NK-92 (cell line): ENCODE results near the gene PIGN.

Source experiments
- DNase-seq: peaks from one replicate; lab custom pipeline; 2025; ENCODE audit not compliant: unreplicated experiment; lab: John Stamatoyannopoulos, UW

PIGN gene

DNA sequence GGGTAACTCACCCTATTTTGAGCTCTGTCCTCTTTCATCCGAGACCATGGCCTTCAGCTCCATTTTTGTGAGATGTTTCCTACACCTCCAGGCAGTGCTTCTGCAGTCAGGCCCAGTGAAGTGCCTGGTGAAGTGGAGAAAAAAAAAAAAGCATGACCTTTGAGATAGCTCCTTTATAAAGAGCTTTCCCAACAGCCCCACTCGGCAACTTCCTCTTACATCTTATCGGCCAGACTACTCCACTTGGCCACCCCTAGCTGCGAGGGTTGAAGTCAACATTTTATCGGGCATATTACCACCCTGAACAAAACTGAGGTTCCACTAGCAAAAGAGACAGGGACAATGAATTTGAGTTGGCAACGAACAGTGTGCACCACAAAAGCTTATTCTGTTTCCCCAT lies 169.2 kb downstream of the PIGN start:
- no peak for DNase-seq

DNA sequence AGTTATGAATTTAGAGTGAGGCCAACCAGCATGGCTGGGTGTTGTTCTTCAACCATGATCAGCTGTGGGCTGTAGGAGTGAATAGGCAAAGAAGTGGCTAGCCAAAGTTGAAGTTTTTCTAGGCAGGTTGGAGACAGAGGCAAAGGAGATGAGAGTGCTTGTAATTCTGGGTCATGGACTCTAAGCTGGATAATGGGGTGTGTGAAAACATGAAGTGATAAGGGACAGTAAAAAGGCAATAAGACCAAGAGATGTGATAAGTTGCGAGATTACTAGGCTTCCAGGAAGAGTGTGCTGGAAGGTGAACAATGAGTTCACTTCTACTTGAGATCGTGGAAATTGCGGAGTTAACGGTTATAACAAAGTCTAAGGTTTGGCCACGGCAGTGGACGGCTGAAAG lies 175.4 kb downstream of the PIGN start:
- DNase-seq: no peak

DNA sequence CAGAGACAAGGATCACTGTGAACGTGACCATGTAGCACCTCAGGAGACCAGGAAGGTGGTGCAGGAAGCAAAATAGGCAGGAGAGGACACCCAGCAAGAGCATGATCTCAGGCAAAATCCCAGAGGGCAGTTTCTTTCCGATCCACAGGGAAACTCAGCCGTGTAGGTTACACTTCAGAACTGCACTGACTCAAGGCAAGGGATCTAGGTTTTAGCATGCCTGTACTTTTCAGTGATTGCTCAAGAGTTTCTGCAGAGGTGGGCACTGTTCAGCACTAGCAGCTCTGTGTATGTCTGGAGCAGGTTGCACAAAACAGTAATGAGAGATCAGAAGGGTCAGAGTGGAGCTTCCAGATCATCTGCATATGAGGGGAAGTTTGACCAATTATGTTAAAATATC lies 177.3 kb downstream of the PIGN start:
- no peak for DNase-seq

DNA sequence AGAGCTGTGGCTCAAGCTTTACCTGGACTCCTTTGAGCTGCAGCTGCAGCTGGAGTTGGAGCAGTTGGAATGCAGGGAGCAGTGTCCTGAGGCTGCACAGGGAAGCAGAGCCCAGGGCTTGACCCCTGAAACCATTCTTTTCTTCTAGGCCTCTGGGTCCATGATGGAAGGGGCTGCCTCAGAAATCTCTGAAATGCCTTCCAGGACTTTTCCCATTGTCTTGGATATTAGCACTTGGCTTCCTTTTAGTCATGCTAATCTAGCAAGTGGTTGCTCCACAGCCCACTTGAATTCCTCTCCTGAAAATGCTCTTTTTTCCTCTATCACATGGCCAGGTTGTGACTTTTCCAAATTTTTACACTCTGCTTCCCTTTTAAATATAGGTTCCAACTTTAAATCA lies 185.5 kb downstream of the PIGN start:
- DNase-seq: no peak

DNA sequence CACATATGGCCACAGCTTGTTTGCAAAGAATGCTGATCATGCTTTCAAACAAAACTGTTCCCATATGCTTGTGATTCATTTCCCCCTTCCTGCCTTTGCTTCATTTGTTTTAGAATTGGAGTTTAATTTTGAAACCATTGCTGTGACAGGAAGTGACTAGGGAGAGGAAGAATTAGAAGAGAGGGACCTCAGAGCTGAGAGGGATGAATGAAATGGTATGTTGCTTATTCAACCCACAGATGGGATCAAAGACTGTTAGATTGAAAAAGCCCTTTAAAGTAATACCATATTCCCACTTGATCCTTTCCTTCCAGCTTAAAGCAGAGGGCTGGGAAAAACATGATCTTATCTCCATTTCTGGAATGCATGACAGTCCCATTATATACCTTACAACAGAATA lies 187.9 kb downstream of the PIGN start:
- no peak for DNase-seq

DNA sequence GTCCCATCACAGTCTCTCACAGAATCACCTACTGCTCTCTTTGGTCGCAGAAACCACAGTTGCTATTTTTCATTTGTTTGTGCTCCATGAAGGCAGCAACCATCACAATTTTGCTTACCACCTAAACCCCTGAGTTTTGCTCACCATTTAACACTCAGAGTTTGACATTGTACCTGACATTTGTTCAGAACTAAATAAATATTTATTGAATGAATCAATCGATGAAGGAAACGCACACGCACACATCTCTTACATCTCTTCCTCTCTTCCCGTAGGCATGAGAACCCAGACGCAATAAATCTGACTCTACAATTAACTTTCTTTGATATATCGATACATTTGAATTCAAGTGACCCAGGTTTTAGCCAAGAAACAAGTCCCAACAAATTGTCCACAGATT lies 188.5 kb downstream of the PIGN start:
- no peak for DNase-seq

DNA sequence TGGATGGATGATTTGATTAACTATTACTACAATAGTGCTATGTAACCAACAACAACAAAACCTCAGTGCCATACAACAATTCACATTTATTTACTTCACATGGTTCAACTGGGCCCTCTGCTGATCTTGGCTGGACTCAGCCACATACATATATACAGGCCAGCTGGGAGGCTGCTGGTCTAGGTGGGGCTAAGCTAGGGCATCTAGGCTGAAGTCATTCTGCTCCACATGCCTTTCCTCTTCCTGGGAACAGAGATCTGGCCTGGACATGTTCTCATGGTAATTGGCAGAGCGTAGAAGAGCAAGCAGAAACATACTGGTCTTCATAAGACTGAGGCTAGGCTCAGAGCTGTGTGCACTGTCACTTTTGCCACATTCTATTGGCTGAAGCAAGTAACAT lies 191.2 kb downstream of the PIGN start:
- DNase-seq: no peak

DNA sequence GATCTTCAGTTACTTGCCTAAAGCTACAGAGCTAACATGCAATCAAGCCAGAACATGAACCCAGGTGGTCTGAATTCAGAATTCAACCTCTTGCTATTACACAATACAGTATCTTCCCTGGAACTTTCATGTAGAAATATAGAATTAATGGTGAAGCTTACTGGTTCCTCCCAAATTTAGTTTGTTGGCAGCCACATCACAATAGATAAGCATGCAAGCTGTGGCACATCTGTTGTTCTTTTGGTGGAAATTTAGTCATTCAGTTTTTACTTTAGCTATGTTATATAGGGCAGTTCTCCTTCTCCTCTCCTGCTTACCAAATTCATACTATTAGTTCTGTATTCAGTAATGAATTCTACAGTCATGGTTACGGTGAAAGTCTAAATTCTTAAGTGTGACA lies 193.0 kb downstream of the PIGN start:
- DNase-seq: no peak

DNA sequence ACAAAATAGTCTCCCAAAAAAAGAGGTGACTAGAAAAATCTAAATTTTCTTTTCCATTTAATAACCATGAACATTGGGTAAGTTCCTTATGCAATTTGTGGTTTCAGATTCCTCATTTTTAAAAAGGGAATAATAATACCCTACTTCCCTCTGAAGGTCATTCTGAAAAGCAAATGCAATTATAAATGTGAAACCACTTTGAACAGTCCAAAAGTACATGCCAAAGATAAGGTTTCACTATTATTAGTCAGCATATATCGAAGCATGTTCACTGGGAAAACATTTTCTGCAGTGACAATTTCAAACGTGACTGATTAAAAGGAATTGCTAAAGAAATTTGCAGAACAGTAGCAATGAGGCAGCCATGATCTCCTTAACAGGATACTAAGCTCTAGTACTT lies 193.9 kb downstream of the PIGN start:
- DNase-seq: no peak

DNA sequence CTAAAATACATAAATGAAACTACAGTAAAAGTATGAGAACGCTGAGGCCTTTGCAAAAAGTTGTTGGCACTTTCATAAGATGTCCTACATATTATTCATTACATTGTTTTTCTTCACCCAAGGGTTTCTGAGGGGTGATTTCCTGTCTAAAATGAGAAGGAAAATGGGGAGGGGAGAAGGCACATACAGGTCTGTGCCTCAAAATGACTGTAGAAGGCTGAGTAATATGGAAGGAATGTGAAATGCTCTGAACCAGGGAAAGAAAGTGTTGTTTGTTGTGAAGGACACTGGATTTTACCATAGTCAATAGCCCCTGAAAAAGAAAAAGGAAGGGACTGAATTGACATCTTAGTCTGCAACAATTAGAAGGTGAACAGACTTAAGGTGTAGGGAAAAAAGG lies 194.6 kb downstream of the PIGN start:
- DNase-seq: no peak

DNA sequence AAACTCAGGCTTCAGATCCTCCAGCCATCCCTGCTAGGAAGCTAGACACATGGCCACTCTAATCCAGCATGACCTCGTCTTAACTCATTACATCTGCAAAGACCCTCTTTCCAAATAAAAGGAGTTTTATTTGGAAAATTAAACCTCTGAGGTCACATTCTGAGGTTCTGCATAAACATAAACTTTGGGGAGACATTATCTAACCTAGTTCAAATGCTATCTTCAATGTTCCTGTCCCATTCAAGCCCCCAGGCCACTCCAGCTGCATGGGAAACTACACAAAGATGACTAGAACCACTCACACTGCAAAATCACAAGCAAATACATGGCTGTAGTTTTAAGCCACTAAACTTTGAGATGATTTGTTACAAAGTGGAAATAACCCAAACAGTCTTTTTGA lies 195.0 kb downstream of the PIGN start:
- no peak for DNase-seq

DNA sequence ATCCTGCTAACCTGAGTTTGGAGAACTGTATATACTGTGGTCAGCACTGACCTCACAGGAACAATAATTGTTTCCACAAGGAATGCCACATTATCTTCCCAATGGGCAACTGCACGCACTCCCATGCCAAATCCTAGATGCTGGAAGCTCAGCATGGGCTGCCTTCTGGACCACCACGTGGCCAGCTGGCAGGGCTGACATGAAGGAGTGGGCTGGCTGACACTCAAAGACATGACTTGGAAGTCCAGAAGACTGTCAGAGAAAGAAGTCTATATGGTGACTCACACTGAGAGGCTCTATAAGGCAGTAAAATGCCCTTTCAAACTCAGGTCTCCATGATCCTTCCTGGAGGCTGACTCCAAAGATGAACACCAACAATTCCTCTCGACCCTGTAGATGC lies 195.7 kb downstream of the PIGN start:
- no peak for DNase-seq
